Hematopoietic multipotent progenitor cell treated with erythropoietin and hydrocortisone succinate and interleukin-3 and kit ligand, for 6 days (in vitro differentiated cells): Measurements from ENCODE around the gene DSEL.

Source experiments
- DNase-seq: peaks from one replicate; pipeline ENCODE4 v3.0.0-alpha.2; 2015

DSEL gene

DNA sequence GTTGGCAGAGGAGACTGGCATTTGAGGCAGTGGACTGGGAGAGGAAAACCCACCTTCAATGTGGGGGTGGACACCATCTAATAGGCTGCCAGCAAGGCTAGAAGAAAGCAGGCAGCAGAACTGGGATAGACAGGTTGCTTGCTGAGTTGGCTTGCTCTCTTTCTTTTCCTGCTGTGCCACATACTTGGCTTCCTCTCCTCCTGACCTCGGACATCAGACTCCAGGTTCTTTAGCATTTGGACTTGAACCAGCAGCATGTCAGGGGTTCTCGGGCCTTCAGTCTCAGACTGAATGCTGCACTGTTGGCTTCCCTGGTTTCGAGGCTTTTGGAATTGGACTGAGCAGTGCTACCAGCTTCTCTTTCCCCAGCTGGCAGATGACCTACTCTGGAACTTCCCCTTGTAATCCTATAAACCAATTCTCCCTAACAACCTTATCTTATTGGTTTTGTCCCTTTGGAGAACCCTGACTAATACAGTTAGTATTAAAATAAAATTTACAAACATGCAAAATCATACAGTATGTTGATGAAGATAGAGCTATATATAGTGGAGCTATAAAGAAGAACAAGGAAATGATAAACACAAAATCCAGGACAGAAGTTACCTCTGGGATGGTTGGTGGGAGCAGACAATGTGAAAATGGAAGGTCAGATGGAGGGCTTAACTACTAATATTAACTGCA is 15.9 kb downstream of the DSEL start:
- DNase-seq = no peak

DNA sequence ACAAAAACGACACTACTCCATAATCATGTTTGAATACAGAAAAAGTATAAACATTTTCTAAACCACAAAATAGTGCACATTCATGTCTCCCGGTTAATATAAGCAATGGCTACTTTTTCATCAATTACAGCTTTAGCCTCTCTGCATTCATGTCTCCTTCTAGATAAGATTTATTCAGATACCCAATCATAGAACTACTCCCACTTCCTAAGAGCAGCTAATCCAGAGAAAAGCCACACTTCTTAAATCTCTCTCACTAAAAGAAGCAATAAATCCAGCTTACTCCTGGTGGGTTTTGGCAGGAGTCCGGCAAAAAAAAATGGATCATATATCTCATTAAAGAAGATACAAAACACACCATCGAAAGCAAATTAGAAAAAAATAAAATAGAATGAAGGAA is 20.1 kb downstream of the DSEL start:
- no peak for DNase-seq

- no peak for DNase-seq
These were observed 30.0 kb downstream of the DSEL start for GRCh38 chr18:67486534-67486933.

- no peak for DNase-seq
These were observed 30.9 kb downstream of the DSEL start for GRCh38 chr18:67485655-67486054.

DNA sequence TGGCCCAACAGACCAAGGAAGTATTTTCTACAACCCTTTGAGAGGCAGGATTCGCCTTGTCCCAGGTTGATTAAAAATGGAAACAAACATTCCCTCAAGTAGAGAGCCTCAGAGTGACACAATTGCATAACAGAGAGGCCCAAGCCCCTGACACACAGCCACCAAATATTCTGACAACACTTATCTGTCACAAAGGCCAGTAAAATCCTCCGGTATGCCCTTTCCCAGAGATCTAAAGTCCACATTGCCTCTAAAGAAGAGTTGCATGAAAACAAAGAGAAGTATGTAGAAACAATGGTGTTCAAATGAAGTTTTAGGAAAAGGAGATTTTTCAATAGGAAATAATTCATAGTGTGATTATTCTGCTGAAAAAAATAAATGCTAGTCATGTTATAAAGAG is 32.1 kb downstream of the DSEL start:
- no peak for DNase-seq

GRCh38 chr18:67483952-67484351 is 32.6 kb downstream of the DSEL start:
- no peak for DNase-seq

GRCh38 chr18:67483237-67483636 is 33.3 kb downstream of the DSEL start:
- DNase-seq = peak; percentile 2

DNA sequence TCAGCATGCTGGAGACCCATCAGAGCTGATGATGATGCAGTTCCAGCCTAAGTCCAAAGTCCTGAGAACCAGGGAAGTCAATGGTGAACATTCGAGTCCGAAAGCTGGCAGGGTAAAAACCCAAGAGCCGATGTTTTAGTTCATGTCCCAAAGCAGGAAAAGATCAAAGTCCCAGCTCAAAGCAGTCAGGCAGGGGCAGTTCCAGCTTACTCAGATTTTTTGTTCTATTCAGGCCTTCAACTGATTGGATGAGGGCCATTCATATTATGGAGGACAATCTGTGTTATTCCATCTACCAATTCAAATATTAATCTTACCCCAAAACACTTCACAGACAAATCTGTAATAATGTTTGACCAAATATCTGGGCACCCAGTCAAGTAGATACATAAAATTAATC is 38.3 kb downstream of the DSEL start:
- DNase-seq = no peak

GRCh38 chr18:67477522-67477921 is 39.0 kb downstream of the DSEL start:
- DNase-seq = no peak

DNA sequence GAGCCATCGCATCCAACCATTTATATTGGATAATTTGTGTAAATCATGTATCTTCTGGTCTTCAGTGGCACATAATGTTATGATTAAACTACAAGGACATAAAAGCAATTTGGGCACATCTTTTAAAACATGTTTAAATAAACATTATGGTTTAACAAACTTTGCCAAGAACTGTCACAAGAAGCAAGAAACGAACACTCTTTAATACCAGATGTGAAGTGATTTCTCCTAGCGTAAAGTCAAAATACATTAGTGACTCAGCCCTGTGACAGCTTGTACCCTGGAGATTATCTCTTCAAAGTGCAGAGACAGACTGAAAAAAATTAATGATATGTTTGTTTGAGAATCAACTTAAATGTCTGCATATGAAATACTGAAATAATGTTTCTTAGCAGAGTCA is 39.9 kb downstream of the DSEL start:
- DNase-seq = no peak

DNA sequence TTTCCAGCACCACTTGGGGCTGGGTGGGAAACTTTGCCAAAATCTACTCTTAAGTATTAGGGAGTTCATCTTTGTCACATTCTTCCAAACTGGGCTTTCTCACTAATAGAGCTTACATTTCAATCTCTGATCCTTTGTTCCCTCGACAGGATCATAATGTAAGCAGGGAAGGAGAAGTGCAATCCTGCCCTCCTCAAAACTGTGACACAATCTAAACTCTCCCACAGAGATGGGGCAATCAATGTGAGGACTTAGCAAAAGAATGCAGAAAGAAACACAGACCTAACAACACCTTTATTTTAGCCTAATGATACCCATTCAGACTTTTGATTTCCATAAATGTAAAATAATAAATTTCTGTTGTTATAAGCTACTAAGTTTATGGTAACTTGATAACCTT is 40.8 kb downstream of the DSEL start:
- no peak for DNase-seq

- DNase-seq = no peak
These were observed 48.5 kb downstream of the DSEL start for GRCh38 chr18:67468038-67468437.

DNA sequence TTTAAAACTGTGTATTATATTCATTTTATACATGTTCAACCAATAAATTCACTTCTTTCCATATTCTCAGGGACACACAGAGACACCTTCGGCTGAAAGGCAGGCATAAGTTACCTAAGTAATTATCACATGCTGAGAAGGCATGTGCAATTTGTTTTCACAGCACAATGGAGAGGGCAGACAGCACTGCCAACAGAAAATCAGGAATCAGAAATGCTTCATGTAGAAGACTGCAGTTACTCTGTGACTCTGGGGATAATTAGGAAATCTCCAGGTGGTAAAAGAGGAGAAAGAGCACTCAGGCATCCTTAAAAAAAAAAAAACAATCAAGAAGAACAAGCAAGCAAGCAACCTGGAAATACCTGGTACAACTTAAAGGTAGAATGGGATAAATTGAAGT is 49.3 kb downstream of the DSEL start:
- no peak for DNase-seq

DNA sequence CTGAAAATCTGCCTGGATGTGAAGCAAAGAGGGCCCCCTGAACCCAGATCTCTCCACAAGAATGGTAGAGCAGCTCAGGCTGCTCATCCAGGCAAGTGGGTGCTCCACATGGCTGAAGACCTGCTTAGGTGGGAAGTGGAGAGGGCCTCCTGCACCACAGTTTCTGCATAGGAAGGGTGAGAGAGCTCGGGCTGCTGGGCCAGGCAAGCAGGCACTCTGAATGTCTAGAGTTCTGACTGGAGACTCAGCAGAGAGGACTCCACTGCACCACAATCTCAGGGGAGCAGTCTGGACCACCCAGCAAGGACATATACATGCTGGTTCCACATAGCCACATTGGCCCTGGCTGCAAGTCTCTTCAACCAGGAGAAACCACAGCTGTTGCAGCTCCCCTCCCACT is 52.0 kb downstream of the DSEL start:
- DNase-seq = no peak

DNA sequence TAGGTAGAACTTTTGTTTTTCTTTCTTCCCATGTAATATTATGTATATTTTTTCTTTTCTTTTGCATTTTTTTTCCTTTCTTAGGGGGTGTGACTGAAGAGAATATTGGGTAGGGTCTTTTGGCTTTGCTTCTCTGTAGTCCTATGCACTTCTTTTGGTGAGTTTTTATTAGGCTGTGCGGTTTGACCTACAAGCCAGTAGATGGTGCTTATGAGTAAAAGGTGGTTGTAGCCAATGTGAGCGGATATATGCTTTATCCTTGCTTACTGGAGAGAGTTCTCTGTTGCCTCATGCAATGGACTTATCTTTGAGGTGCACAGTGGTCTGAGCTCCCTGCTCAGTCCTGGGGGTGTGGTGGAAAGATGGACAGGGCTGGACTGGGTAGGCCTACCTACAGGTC is 52.7 kb downstream of the DSEL start:
- peak; percentile 27 for DNase-seq

GRCh38 chr18:67456711-67457110 is 59.8 kb downstream of the DSEL start:
- DNase-seq = peak; percentile 13
